ENCODE results near the gene DENND1B. TPM values are rescaled to one million over a fixed set of nuclear protein-coding genes. Genes with fewer than 3 reads are reported as not detected.

The DENND1B gene
- total and polyA plus RNA-seq, 9 of the 15 experiments (the other 6 are each of a cell fraction or from before 2014, with no cell fraction given) = 2.1 to 12.1 (median 7.5) TPM

DNA sequence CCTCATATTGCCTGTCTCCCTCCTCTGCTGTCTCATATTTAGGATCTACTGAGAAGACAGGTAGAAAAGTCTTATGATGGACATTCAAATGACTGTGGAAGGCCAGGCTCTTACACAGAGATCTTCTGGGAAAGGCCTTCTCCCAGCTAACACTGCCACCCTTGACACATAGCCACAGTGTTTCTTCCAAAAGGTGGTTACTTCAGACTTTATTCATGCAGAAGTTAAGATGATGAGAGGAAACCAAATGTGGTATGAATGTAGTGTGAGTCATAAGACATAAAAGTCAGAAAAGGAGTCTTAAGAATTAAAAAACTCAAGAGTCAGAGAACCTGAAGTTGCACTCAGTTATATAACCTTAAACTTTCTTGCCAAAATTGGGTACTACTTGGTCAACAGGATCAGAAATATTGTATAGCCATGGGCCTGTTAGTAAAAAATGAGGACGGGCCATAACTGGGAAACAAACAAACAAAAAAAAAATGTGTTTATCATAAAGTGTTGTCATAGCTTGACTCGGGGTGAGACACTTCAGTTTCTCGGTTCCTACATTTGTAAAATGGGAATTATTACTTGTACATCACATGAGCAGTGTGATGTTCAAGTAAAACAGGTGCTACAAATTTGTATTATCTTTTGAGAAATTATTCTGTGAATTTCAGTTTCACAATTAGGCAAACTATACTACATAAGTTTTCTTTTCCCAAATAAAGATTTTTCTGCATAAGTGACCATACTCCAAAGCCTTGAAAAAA lies 1.2 kb upstream of the DENND1B start:
- TF ChIP-seq FOSL1 (tag; conservative IDR thresholded peaks at IDR 0.05) (peak; percentile 50), FOXA3 (CRISPR knock-in tag; conservative IDR thresholded peaks at IDR 0.05 in 1 of 2, IDR thresholded peaks at IDR 0.05 in 1 of 2) (no peak), POLR2H (tag; IDR thresholded peaks at IDR 0.05; ENCODE audit: low read depth) (0 out of 2 replicates have a peak, but pooled peaks have one; percentile 18), SMARCE1 (IDR thresholded peaks at IDR 0.05) (0 out of 2 replicates have a peak, but pooled peaks have one; percentile 2), TCF7 (IDR thresholded peaks at IDR 0.05; ENCODE audit: borderline replicate concordance) (no peak), ELF1 (tag; IDR thresholded peaks at IDR 0.05) (no peak), MEF2A (IDR thresholded peaks at IDR 0.05; ENCODE audit: control insufficient read depth, low read depth, low read length) (no peak), NCOR1 (IDR thresholded peaks at IDR 0.05) (no peak)
- TF ChIP-seq, protein P1, sequence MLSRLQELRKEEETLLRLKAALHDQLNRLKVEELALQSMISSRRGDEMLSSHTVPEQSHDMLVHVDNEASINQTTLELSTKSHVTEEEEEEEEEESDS (CRISPR knock-in tag; IDR thresholded peaks at IDR 0.05) = no peak
- TF ChIP-seq, protein P2, sequence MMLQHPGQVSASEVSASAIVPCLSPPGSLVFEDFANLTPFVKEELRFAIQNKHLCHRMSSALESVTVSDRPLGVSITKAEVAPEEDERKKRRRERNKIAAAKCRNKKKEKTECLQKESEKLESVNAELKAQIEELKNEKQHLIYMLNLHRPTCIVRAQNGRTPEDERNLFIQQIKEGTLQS (IDR thresholded peaks at IDR 0.05) = 0 out of 2 replicates have a peak, but pooled peaks have one; percentile 6
- TF ChIP-seq, protein P2 (CRISPR knock-in tag; conservative IDR thresholded peaks at IDR 0.05) = no peak
- H3K27ac ChIP-seq (ENCODE audit: extremely low read depth, low read depth, low read length) = peak overlapping the region; percentile 83; the same call in 2 of the 3 replicates
- WGBS (ENCODE audit: insufficient coverage, low coverage, missing lambda C conversion rate) = 49% methylated on average over 3 of the region's 3 CpGs
- DNase-seq (ENCODE audit: extremely low read depth in 1 of 4, low spot score in 3 of 4) = no peak
- peak overlapping the region; percentile 86; the same call in 1 of the 2 replicates for H3K4me2 ChIP-seq (ENCODE audit: insufficient read depth, low read length)
- H3K9me3 ChIP-seq (replicated peaks; ENCODE audit: control insufficient read depth, insufficient read depth, low read depth, low read length) = no peaks in the 10 kb centered on the region
- BruUV-seq (replicated peaks) = no TSS peak
- CTCF ChIA-PET (ENCODE audit: low intra/inter-chr PET ratio) = no interaction called here
- H3K4me1 ChIP-seq (replicated peaks in 1 of 2; ENCODE audit: control insufficient read depth in 2 of 2, insufficient read depth in 2 of 2, low read length in 2 of 2) = peaks cover 21 to 33% of the 10 kb centered on the region in 2 experiments
- H3K27me3 ChIP-seq (ENCODE audit: control insufficient read depth in 2 of 2, insufficient read depth in 2 of 2, low read length in 2 of 2) = no peaks in the 10 kb centered on the region
- H3K9ac ChIP-seq (ENCODE audit: insufficient read depth in 1 of 2, low read depth in 2 of 2, low read length in 2 of 2) = peak overlapping the region in 1 of 2 experiments; percentile 83; a peak in 1 of 4 replicates
- ATAC-seq = no peak
- intact Hi-C loops (cut with micrococcal nuclease) = loop anchor here (5.0 to 10.0 kb wide), 2 partner anchors 146 to 218 kb away; no protein-coding TSS in a partner anchor
- no peaks in the 10 kb centered on the region for H3K9me1 ChIP-seq (ENCODE audit: control insufficient read depth, insufficient read depth, low read length)
- no peaks in the 10 kb centered on the region for H4K20me1 ChIP-seq (replicated peaks; ENCODE audit: control insufficient read depth, insufficient read depth, low read length)
- peak overlapping the region; percentile 97 for H2AFZ ChIP-seq (ENCODE audit: low read depth, low read length)
- in situ Hi-C loops (cut with MboI) = no loop called here
- H3K4me3 ChIP-seq = no peak overlapping the region
- peaks cover 33% of the 10 kb centered on the region for H3K79me2 ChIP-seq (ENCODE audit: control insufficient read depth, insufficient read depth, low read length)
- peaks cover 6% of the 10 kb centered on the region; the same call in 2 of the 3 replicates for H3K36me3 ChIP-seq (ENCODE audit: control insufficient read depth, insufficient read depth, low read length)
- no peak for FAIRE-seq
- POLR2A ChIA-PET = interaction anchor here (0.8 to 2.1 kb wide), 6 partner anchors 11 to 126 kb away, joined by 3 to 7 read pairs (median 4); partner anchors contain the start of gene C1orf53
